A549 (cell line): Measurements from ENCODE around the gene ALDH1A3.

Experiments used
- BHLHE40 ChIP-seq: IDR thresholded peaks from 2 replicates; pipeline ENCODE4 v1.6.1; 2012; ENCODE audit warnings: low read depth, low read length, inconsistent platforms
- RAD21 ChIP-seq, 2 experiments: fragments of >200 bp in 1 of 2; sonication (Bioruptor Twin) in 1 of 2; formaldehyde crosslinking in 1 of 2; IDR thresholded peaks in 1 of 2; conservative IDR thresholded peaks in 1 of 2; 2 replicates in 1 of 2; 3 replicates in 1 of 2; pipeline ENCODE4 v1.6.1; 2012 to 2018; ENCODE audit warnings: inconsistent platforms in 1 of 2
- RFX5 ChIP-seq: fragments of 450-650 bp; IDR thresholded peaks from 2 replicates; pipeline ENCODE4 v1.7.1; 2014; ENCODE audit warnings: antibody characterized with exemption, mild to moderate bottlenecking, moderate library complexity
- SMC3 ChIP-seq: fragments of >200 bp; sonication (Bioruptor Twin); formaldehyde crosslinking; IDR thresholded peaks from 3 replicates; pipeline ENCODE4 v1.6.1; 2018; ENCODE audit warnings: inconsistent platforms
- TF ChIP-seq, protein P1 (sequence below): fragments of 450-650 bp; IDR thresholded peaks from 2 replicates; pipeline ENCODE4 v1.6.1; 2014; ENCODE audit warnings: antibody characterized with exemption
- TF ChIP-seq, protein P2 (sequence below): fragments of >200 bp; sonication (Bioruptor Twin); formaldehyde crosslinking; IDR thresholded peaks from 3 replicates; pipeline ENCODE4 v1.5.1; 2016
- TF ChIP-seq, protein P3 (sequence below): fragments of >200 bp; sonication (Bioruptor Twin); formaldehyde crosslinking; IDR thresholded peaks from 3 replicates; pipeline ENCODE4 v1.6.1; 2016

DNA sequence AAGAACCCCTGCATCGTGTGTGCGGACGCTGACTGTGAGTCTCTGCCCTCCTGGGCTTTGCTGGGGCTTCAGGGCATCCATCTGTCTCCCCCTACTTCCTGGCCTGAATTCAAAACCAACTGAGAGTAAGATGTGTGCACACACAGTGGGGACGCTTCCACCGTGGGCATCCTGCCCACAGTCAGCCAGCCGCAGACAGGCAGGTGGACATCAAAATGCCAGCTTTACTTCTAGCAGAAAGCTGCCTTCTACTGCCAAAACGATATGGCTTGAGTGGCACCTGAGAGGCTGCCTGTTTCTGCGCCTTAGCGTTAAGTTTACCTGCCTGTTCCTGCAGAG lies 18.5 kb downstream of the ALDH1A3 start:
- TF ChIP-seq RFX5 (no peak), RAD21 (conservative IDR thresholded peaks at IDR 0.05 in 1 of 2, IDR thresholded peaks at IDR 0.05 in 1 of 2) (no peak), BHLHE40 (no peak), SMC3 (no peak)
- TF ChIP-seq, protein P1, sequence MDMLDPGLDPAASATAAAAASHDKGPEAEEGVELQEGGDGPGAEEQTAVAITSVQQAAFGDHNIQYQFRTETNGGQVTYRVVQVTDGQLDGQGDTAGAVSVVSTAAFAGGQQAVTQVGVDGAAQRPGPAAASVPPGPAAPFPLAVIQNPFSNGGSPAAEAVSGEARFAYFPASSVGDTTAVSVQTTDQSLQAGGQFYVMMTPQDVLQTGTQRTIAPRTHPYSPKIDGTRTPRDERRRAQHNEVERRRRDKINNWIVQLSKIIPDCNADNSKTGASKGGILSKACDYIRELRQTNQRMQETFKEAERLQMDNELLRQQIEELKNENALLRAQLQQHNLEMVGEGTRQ, result no peak
- TF ChIP-seq, protein P2, sequence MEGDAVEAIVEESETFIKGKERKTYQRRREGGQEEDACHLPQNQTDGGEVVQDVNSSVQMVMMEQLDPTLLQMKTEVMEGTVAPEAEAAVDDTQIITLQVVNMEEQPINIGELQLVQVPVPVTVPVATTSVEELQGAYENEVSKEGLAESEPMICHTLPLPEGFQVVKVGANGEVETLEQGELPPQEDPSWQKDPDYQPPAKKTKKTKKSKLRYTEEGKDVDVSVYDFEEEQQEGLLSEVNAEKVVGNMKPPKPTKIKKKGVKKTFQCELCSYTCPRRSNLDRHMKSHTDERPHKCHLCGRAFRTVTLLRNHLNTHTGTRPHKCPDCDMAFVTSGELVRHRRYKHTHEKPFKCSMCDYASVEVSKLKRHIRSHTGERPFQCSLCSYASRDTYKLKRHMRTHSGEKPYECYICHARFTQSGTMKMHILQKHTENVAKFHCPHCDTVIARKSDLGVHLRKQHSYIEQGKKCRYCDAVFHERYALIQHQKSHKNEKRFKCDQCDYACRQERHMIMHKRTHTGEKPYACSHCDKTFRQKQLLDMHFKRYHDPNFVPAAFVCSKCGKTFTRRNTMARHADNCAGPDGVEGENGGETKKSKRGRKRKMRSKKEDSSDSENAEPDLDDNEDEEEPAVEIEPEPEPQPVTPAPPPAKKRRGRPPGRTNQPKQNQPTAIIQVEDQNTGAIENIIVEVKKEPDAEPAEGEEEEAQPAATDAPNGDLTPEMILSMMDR, result no peak
- TF ChIP-seq, protein P3, sequence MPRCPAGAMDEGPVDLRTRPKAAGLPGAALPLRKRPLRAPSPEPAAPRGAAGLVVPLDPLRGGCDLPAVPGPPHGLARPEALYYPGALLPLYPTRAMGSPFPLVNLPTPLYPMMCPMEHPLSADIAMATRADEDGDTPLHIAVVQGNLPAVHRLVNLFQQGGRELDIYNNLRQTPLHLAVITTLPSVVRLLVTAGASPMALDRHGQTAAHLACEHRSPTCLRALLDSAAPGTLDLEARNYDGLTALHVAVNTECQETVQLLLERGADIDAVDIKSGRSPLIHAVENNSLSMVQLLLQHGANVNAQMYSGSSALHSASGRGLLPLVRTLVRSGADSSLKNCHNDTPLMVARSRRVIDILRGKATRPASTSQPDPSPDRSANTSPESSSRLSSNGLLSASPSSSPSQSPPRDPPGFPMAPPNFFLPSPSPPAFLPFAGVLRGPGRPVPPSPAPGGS, result no peak
